Caco-2 (cell line): ENCODE measurements around the gene PEX3. TPM values are rescaled to one million over a fixed set of nuclear protein-coding genes. Genes with fewer than 3 reads are reported as not detected.

Source experiments
- BruUV-seq: library from RNA; stranded (reverse); fragments of 400-500 nt; replicated peaks from 2 replicates; lab custom pipeline; 2021; lab: Mats Ljungman, UMichigan
- CTCF ChIA-PET: fragments of 300-600 bp; sonication (Branson Sonifier 250); formaldehyde crosslinking; loops from one replicate; lab custom pipeline; 2022; ENCODE audit warnings: antibody characterized with exemption; lab: Charles Lee
- POLR2A ChIA-PET: fragments of 300-600 bp; sonication (Branson Sonifier 250); formaldehyde crosslinking; loops from one replicate; lab custom pipeline; 2022; ENCODE audit warnings: antibody characterized with exemption; lab: Charles Lee
- DNase-seq, 2 experiments: peaks; one replicate each; pipeline versions ENCODE4 v3.0.0 to v3.0.0-alpha.2; 2020 to 2022
- H3K27me3 ChIP-seq: replicated peaks from 2 replicates; pipeline ENCODE4 v1.6.0; 2011; ENCODE audit warnings: low read length; ENCODE audit not compliant: control insufficient read depth, insufficient read depth
- H3K36me3 ChIP-seq: 2 replicates; pipeline ENCODE4 v1.5.1; 2011; ENCODE audit warnings: low read length; ENCODE audit not compliant: control insufficient read depth, insufficient read depth
- H3K4me1 ChIP-seq: fragments of 250-450 bp; sonication (Bioruptor Pico); 2 replicates; pipeline ENCODE4 v1.5.1; 2020; ENCODE audit warnings: mild to moderate bottlenecking
- H3K4me3 ChIP-seq: 2 replicates; pipeline ENCODE4 v1.5.1; 2011; ENCODE audit warnings: low read depth, mild to moderate bottlenecking, control low read depth, low read length
- H3K9me3 ChIP-seq: fragments of 250-450 bp; sonication (Bioruptor Pico); 2 replicates; pipeline ENCODE4 v1.5.1; 2020; ENCODE audit warnings: mild to moderate bottlenecking, moderate library complexity
- H3K27ac Mint-ChIP-seq: one replicate; pipeline ENCODE4 v1.8.0; 2022; ENCODE audit warnings: mixed read lengths; ENCODE audit not compliant: unreplicated experiment
- H3K27me3 Mint-ChIP-seq: one replicate; pipeline ENCODE4 v1.8.0; 2022; ENCODE audit warnings: mixed read lengths; ENCODE audit not compliant: insufficient read depth, unreplicated experiment
- H3K36me3 Mint-ChIP-seq: one replicate; pipeline ENCODE4 v1.8.0; 2022; ENCODE audit warnings: mild to moderate bottlenecking, mixed read lengths; ENCODE audit not compliant: insufficient read depth, unreplicated experiment
- H3K4me1 Mint-ChIP-seq: one replicate; pipeline ENCODE4 v1.8.0; 2022; ENCODE audit warnings: low read depth, mixed read lengths; ENCODE audit not compliant: unreplicated experiment
- H3K4me3 Mint-ChIP-seq: one replicate; pipeline ENCODE4 v1.8.0; 2022; ENCODE audit warnings: mild to moderate bottlenecking, moderate library complexity, mixed read lengths; ENCODE audit not compliant: unreplicated experiment
- H3K9me3 Mint-ChIP-seq: one replicate; pipeline ENCODE4 v1.8.0; 2022; ENCODE audit warnings: mixed read lengths; ENCODE audit not compliant: unreplicated experiment
- intact Hi-C: fragments of 100-400 bp; cut with micrococcal nuclease; formaldehyde crosslinking; loops from one replicate; pipeline ENCODE4 v1.10.0; 2022; ENCODE audit not compliant: unreplicated experiment
- total RNA-seq: library from RNA; stranded (reverse); gene quantifications from 2 replicates; pipeline ENCODE4 v1.2.3, GENCODE V29; 2022
- TF ChIP-seq, protein P1 (sequence below), 2 experiments: fragments of 200-600 bp in 1 of 2; IDR thresholded peaks; 1 replicate in 1 of 2; 2 replicates in 1 of 2; pipeline versions ENCODE4 v1.5.1 to v1.8.0; 2011 to 2022; ENCODE audit warnings: antibody characterized with exemption in 1 of 2, control low read depth in 1 of 2, inconsistent platforms in 1 of 2, low read depth in 1 of 2, low read length in 1 of 2, mild to moderate bottlenecking in 1 of 2, moderate library complexity in 1 of 2; ENCODE audit not compliant: insufficient read depth in 1 of 2, severe bottlenecking in 1 of 2, unreplicated experiment in 1 of 2

Gene PEX3
- total RNA-seq, 1 experiment from 2014 or later, result 44.6 TPM

DNA sequence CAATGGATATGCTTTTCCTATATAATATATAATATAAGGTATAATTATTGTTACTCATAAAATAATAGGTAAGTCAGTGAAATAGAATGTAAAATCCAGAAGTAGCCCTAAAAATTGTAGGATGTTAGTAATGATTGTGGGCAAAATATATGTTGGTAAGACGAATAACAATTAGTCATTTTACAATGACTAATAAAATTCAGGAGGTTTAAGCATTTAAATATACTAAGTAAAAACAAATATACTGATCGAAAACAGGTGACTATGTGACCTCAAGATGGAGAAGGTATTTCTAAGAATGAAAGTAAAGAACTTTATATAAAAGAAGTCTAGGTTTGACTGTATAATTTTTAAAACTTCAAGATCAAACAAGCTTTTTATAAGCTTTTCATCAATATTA lies 32.0 kb downstream of the PEX3 start:
- POLR2A ChIA-PET, result no interaction called here
- H3K4me3 ChIP-seq, result no peak overlapping the region
- DNase-seq, result no peak
- no TSS peak for BruUV-seq
- H3K27ac Mint-ChIP-seq, result no peak overlapping the region
- H3K27me3 Mint-ChIP-seq, result no peaks in the 10 kb centered on the region
- H3K36me3 Mint-ChIP-seq, result peaks cover 6% of the 10 kb centered on the region
- no peaks in the 10 kb centered on the region for H3K9me3 Mint-ChIP-seq
- intact Hi-C loops, result no loop called here
- H3K9me3 ChIP-seq, result no peaks in the 10 kb centered on the region
- H3K36me3 ChIP-seq, result no peaks in the 10 kb centered on the region
- no peaks in the 10 kb centered on the region for H3K27me3 ChIP-seq
- no peaks in the 10 kb centered on the region for H3K4me1 ChIP-seq
- no peak overlapping the region for H3K4me3 Mint-ChIP-seq
- no peaks in the 10 kb centered on the region for H3K4me1 Mint-ChIP-seq
- CTCF ChIA-PET, result no interaction called here
- TF ChIP-seq, protein P1, sequence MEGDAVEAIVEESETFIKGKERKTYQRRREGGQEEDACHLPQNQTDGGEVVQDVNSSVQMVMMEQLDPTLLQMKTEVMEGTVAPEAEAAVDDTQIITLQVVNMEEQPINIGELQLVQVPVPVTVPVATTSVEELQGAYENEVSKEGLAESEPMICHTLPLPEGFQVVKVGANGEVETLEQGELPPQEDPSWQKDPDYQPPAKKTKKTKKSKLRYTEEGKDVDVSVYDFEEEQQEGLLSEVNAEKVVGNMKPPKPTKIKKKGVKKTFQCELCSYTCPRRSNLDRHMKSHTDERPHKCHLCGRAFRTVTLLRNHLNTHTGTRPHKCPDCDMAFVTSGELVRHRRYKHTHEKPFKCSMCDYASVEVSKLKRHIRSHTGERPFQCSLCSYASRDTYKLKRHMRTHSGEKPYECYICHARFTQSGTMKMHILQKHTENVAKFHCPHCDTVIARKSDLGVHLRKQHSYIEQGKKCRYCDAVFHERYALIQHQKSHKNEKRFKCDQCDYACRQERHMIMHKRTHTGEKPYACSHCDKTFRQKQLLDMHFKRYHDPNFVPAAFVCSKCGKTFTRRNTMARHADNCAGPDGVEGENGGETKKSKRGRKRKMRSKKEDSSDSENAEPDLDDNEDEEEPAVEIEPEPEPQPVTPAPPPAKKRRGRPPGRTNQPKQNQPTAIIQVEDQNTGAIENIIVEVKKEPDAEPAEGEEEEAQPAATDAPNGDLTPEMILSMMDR (IDR thresholded peaks at IDR 0.05; ENCODE audit: insufficient read depth in 1 of 2, low read depth in 1 of 2, low read length in 1 of 2, severe bottlenecking in 1 of 2, unreplicated experiment in 1 of 2), result no peak

DNA sequence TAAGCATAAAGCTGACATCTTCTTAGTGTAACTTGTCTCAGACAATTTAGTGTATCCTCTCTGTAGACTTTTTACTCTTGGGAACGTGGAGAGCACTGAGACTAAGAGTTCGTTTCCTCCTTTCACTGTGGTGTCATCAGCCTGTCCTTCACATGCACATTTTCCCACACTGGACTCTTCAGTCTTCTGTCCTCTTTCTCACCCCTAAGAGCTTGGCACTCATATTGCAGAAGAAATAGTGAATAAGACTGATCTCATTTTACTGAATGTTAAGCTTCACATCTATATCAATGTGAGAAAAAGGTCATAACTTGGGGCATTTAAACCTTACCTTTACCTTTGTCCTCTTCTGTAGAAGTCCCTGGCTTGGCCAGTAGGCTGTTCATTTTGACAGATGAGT lies 35.4 kb downstream of the PEX3 start:
- Histone ChIP-seq H3K4me1 (no peaks in the 10 kb centered on the region), H3K4me3 (no peak overlapping the region), H3K9me3 (no peaks in the 10 kb centered on the region), H3K27me3 (no peaks in the 10 kb centered on the region), H3K36me3 (no peaks in the 10 kb centered on the region)
- Mint-ChIP-seq H3K9me3 (no peaks in the 10 kb centered on the region), H3K4me1 (no peaks in the 10 kb centered on the region), H3K4me3 (no peak overlapping the region), H3K36me3 (no peaks in the 10 kb centered on the region), H3K27me3 (no peaks in the 10 kb centered on the region), H3K27ac (no peak overlapping the region)
- BruUV-seq, result no TSS peak
- intact Hi-C loops, result no loop called here
- TF ChIP-seq, protein P1 (IDR thresholded peaks at IDR 0.05; ENCODE audit: insufficient read depth in 1 of 2, low read depth in 1 of 2, low read length in 1 of 2, severe bottlenecking in 1 of 2, unreplicated experiment in 1 of 2), result no peak
- ChIA-PET CTCF (no interaction called here), POLR2A (no interaction called here)
- no peak for DNase-seq

GRCh38 chr6:143486752-143487151 lies 36.1 kb downstream of the PEX3 start:
- CTCF ChIA-PET, result no interaction called here
- Histone ChIP-seq H3K9me3 (no peaks in the 10 kb centered on the region), H3K36me3 (no peaks in the 10 kb centered on the region), H3K4me3 (no peak overlapping the region), H3K4me1 (no peaks in the 10 kb centered on the region), H3K27me3 (no peaks in the 10 kb centered on the region)
- Mint-ChIP-seq H3K4me3 (no peak overlapping the region), H3K27ac (no peak overlapping the region), H3K27me3 (no peaks in the 10 kb centered on the region), H3K36me3 (peaks cover under 1% of the 10 kb centered on the region), H3K9me3 (no peaks in the 10 kb centered on the region), H3K4me1 (no peaks in the 10 kb centered on the region)
- TF ChIP-seq, protein P1 (IDR thresholded peaks at IDR 0.05; ENCODE audit: insufficient read depth in 1 of 2, low read depth in 1 of 2, low read length in 1 of 2, severe bottlenecking in 1 of 2, unreplicated experiment in 1 of 2), result no peak
- BruUV-seq, result no TSS peak
- intact Hi-C loops, result no loop called here
- POLR2A ChIA-PET, result no interaction called here
- DNase-seq, result no peak
